Breast epithelium (tissue), 3 donors: ENCODE data around the gene CFAP20DC.

Source experiments
- POLR2A ChIP-seq: fragments of 450-650 bp; IDR thresholded peaks from one replicate; pipeline ENCODE4 v1.6.1; 2016; ENCODE audit warnings: antibody characterized with exemption, mild to moderate bottlenecking, moderate library complexity
- POLR2AphosphoS5 ChIP-seq, 3 donors: sonication (generic); formaldehyde crosslinking; IDR thresholded peaks; one replicate each; pipeline ENCODE4 v1.6.1; 2017; ENCODE audit warnings: antibody characterized with exemption in 3 of 3
- TF ChIP-seq, protein P1 (sequence below), 3 donors: fragments of 450-650 bp; IDR thresholded peaks; one replicate each; pipeline ENCODE4 v1.5.1; 2016 to 2017; ENCODE audit warnings: antibody characterized with exemption in 3 of 3, mild to moderate bottlenecking in 3 of 3, moderate library complexity in 3 of 3

DNA sequence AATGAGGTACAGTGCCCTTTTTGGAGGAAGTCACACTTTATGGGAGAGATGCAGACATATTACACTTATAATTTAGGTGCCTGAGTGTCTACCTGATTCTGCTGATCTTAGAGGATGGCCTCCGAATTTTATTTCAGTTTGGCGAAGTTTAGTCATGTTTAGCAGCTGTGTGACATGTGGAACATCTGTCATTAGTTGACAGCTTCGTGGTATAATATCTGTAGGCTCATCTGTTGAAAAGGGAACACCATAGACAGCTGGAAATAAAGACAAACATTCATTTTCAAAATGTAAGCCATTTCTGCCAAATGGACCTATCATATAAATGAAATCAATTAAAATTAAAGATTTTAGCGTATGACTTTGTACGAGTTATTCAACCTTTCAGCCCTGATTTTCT lies 165.4 kb downstream of the CFAP20DC start:
- TF ChIP-seq, protein P1, sequence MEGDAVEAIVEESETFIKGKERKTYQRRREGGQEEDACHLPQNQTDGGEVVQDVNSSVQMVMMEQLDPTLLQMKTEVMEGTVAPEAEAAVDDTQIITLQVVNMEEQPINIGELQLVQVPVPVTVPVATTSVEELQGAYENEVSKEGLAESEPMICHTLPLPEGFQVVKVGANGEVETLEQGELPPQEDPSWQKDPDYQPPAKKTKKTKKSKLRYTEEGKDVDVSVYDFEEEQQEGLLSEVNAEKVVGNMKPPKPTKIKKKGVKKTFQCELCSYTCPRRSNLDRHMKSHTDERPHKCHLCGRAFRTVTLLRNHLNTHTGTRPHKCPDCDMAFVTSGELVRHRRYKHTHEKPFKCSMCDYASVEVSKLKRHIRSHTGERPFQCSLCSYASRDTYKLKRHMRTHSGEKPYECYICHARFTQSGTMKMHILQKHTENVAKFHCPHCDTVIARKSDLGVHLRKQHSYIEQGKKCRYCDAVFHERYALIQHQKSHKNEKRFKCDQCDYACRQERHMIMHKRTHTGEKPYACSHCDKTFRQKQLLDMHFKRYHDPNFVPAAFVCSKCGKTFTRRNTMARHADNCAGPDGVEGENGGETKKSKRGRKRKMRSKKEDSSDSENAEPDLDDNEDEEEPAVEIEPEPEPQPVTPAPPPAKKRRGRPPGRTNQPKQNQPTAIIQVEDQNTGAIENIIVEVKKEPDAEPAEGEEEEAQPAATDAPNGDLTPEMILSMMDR (IDR thresholded peaks at IDR 0.05): no peak
- no peak for TF ChIP-seq POLR2AphosphoS5 (IDR thresholded peaks at IDR 0.05)
- TF ChIP-seq POLR2A: no peak
